GM12865 (cell line): ENCODE results near the gene C1orf21.

ENCODE experiments used
- DNase-seq: peaks from one replicate; pipeline ENCODE4 v3.0.0; 2010; ENCODE audit warnings: low read depth
- H3K4me3 ChIP-seq: 2 replicates; pipeline ENCODE4 v1.5.1; 2011; ENCODE audit warnings: mild to moderate bottlenecking, low read depth, low read length, control low read depth
- TF ChIP-seq, protein P1 (sequence below): IDR thresholded peaks from 2 replicates; pipeline ENCODE4 v1.5.1; 2011; ENCODE audit warnings: low read length, control low read depth, low read depth, inconsistent platforms; ENCODE audit not compliant: insufficient read depth; ENCODE audit errors: missing control alignments

C1orf21 gene

DNA sequence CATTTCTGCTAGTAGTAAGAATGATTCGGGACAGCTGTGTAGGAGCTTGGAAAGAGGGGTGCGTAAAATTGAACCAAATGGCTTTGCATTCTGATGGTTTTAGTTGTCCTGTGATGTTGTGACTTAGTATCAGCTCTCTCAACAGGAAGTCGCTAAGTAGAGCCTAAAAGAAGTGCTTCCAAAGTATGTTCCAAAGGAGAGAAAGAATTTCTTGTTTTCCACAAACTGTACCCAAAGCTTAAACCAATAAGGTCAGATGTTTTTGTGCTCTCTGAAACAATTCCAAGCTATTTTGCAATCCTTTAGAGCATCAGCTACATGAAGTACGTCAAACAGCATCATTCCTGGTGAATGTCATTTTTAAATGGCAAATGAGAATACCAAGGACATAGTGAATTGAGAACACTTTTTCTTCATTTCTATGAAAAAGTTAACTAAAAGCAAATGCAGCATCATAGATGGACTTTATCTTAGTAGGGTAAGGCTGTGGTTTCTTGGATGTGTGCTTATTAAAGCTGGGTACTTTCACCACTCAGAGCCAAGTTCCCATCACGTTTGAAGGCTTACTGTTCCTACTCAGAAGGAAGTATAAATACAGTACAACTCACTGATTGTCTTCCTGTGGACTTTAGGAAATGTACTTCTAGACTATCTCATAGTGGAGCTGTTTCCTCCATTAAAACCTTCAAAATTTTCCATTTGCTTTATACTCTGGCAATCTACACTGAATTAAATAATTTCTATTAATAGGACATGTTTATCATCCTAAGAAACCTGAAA, 148.6 kb downstream of the C1orf21 start:
- H3K4me3 ChIP-seq = no peak overlapping the region
- no peak for DNase-seq
- TF ChIP-seq, protein P1, sequence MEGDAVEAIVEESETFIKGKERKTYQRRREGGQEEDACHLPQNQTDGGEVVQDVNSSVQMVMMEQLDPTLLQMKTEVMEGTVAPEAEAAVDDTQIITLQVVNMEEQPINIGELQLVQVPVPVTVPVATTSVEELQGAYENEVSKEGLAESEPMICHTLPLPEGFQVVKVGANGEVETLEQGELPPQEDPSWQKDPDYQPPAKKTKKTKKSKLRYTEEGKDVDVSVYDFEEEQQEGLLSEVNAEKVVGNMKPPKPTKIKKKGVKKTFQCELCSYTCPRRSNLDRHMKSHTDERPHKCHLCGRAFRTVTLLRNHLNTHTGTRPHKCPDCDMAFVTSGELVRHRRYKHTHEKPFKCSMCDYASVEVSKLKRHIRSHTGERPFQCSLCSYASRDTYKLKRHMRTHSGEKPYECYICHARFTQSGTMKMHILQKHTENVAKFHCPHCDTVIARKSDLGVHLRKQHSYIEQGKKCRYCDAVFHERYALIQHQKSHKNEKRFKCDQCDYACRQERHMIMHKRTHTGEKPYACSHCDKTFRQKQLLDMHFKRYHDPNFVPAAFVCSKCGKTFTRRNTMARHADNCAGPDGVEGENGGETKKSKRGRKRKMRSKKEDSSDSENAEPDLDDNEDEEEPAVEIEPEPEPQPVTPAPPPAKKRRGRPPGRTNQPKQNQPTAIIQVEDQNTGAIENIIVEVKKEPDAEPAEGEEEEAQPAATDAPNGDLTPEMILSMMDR = no peak

DNA sequence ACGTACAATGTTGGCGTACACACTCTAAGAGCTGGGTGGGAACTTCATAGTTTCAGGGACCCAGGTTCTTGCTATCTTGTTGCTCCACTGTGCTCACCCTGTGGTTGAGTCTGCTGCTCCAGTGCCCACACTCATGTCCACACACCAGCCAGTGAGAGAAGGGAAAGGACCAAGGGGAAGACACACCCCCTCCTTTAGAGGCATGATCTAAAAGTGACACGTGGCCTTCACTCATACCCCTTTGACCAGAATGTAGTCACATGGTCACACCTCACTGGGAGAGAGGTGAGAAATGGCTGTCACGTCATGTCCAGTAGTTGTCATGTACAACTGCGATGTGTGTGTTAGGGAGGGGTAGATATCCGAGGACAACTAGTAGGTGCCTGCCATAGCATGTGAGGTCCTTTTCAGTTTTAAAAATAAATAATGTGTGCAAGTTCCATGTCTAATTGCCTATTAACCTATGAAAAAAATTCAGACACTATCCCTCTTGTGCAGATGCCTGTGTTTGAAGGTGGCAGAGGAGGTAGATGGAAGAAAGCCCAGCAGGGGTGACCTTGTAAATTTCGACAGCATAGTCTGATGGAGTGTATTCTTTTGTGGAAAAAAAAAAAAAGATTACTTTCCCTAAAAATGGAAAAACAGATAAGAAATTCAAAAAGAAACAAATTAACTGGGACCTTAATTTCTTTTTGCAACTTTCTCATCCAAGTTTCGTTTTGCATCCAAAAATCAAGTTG, 149.6 kb downstream of the C1orf21 start:
- TF ChIP-seq, protein P1 = no peak
- no peak overlapping the region for H3K4me3 ChIP-seq
- no peak for DNase-seq

DNA sequence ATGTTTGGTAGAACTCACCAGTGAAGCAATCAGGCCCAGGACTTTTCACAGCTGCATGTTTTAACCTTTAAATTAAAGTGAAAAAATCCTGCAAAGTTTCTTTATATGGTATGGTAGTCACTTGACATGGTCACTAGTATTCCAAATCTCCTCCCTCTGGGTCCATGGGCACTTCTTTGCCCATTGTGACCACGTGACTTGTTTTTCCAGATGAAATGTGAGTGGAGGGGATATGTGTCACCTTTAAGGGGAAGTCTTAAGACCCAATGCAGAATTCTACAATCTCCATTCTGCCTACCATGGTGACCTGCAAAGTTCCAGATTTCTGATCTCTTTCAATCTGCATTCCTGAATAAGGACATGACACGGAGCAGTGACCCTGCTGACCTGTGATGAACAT, 152.8 kb downstream of the C1orf21 start:
- no peak for DNase-seq
- TF ChIP-seq, protein P1 = no peak

DNA sequence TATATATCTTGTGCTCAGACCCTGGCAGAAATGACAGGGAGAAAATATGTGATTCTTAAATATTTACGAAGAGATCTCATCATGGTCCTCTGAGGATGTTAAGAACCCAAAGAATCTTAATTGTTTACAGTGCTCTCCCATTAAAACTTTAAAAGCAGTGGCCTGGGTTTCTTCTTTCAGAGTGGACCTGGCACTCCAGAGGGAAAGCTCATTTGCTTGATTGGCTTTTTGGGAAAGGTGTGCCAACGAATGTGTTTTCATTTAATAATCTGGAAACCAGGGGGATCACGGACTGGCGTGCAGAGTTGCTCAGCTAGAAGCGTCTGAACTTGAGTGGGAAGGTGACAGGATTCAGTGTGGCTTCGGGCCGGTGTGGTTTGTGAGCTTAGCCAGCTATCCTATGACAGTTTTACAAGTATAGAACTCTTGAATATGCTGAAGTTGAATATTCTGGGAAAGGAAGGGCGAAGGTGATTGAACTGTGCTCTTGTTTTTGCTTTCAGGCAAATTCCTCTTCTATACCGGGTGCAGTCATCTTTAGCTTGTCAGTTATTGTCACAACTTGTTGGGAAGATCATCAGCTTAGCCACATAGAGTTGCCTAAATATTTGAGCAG, 154.8 kb downstream of the C1orf21 start:
- H3K4me3 ChIP-seq = no peak overlapping the region
- DNase-seq = no peak
- TF ChIP-seq, protein P1 = no peak

More for the DNA sequence above, 152.8 kb downstream of the C1orf21 start:
- H3K4me3 ChIP-seq = no peak overlapping the region

DNA sequence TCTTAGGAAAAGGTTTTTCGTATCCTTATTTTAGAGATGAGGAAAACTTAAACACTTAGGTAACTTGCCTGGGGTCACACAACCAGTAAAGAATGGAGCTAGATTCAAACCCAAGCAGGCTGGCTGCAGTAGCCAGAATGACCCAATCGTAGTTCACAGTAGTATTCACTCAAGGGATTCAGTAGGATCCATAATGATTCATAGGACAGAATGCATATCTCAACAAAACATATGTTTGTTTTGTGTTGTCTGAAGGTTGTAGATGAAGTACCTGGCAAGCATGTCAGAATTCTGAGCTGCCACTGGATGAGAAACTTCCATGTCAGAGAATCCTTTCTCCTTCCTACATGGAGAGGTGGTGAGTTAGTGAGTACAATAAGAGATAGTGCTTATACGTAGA, 155.5 kb downstream of the C1orf21 start:
- DNase-seq = no peak
- H3K4me3 ChIP-seq = no peak overlapping the region
- TF ChIP-seq, protein P1 = no peak

DNA sequence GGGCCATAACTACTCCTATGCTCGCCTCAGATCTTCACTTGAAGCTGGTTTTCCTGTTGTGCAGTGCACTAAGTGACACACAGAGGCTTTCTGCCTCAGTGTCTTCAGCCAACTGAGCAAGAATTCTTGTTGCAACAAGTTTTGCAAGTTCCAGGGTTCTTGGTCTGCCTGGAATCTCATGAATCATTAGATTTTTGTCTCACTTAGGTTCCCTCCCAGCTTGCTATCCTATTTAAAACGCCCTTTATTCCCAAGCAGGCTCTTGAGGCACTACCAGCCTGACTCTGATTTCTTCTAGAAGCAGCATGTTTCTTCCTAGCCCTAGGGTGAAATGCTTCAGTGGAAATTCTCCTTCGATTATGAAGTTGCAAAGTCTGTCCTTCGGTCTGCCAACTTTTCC, 158.8 kb downstream of the C1orf21 start:
- DNase-seq = no peak
- TF ChIP-seq, protein P1 = no peak
- H3K4me3 ChIP-seq = no peak overlapping the region
